HCT116 (cell line): ENCODE results near the gene HFM1. TPM values are rescaled to one million over a fixed set of nuclear protein-coding genes. Genes with fewer than 3 reads are reported as not detected.
A peak's percentile ranks its signal among the peaks of the same experiment; 100 is the strongest.

Experiments used
- ATAC-seq: fragments of 200-7000 bp; cut with Tn5 transposase; 2 replicates; pipeline ENCODE4 v1.9.1; 2020; ENCODE audit warnings: mild to moderate bottlenecking, moderate library complexity
- BruUV-seq: library from RNA; stranded (reverse); fragments of 400-500 nt; replicated peaks from 2 replicates; lab custom pipeline; 2021; lab: Mats Ljungman, UMichigan
- CTCF ChIA-PET: fragments of 300-600 bp; sonication (Branson Sonifier 250); formaldehyde crosslinking; loops from one replicate; lab custom pipeline; 2021; ENCODE audit warnings: antibody characterized with exemption; lab: Charles Lee
- POLR2A ChIA-PET: fragments of 300-600, 350-600 bp; sonication (Branson Sonifier 250); formaldehyde crosslinking; loops from one replicate; lab custom pipeline; 2021; ENCODE audit warnings: antibody characterized with exemption; lab: Charles Lee
- RAD21 ChIA-PET, 2 experiments: fragments of 300-600 bp; sonication (Branson Sonifier 250); formaldehyde crosslinking; loops; one replicate each; lab custom pipeline; 2023; ENCODE audit warnings: low total read pairs in 2 of 2; ENCODE audit not compliant: uncharacterized antibody in 2 of 2, unreplicated experiment in 2 of 2, low non-redundant PET in 1 of 2; lab: Charles Lee
- DNase-seq: peaks from one replicate; pipeline ENCODE4 v3.0.0-alpha.2; 2010; ENCODE audit warnings: low read depth, low spot score
- H2AFZ ChIP-seq: fragments of 200-600 bp; shearing (Covaris generic), sonication (generic); 2 replicates; pipeline ENCODE4 v1.6.1; 2017; ENCODE audit warnings: low read depth, mixed run types, mixed read lengths, antibody characterized with exemption, low read length; ENCODE audit not compliant: poor library complexity, severe bottlenecking
- H3K27ac ChIP-seq: 2 replicates; pipeline ENCODE4 v1.5.1; 2012; ENCODE audit warnings: low read depth, low read length
- H3K27me3 ChIP-seq: fragments of 200-600 bp; sonication (generic); 2 replicates; pipeline ENCODE4 v1.6.1; 2016; ENCODE audit warnings: mixed run types, low read length, mixed read lengths; ENCODE audit not compliant: insufficient read depth
- H3K36me3 ChIP-seq, 2 experiments: fragments of 200-500 bp in 1 of 2; fragments of 200-600 bp in 1 of 2; sonication (Bioruptor generic) in 1 of 2; sonication (generic) in 1 of 2; 2 replicates each; pipeline versions ENCODE4 v1.5.1 to v1.6.1; 2014 to 2016; ENCODE audit warnings: low read length in 2 of 2, inconsistent platforms in 1 of 2, mixed read lengths in 1 of 2, mixed run types in 1 of 2; ENCODE audit not compliant: insufficient read depth in 2 of 2, control insufficient read depth in 1 of 2
- H3K4me1 ChIP-seq, 2 experiments: fragments of 200-600 bp in 1 of 2; sonication (generic) in 1 of 2; 2 replicates each; pipeline versions ENCODE4 v1.5.1 to v1.6.1; 2012 to 2017; ENCODE audit warnings: low read length in 2 of 2, inconsistent platforms in 1 of 2, mild to moderate bottlenecking in 1 of 2, mixed read lengths in 1 of 2, mixed run types in 1 of 2, moderate library complexity in 1 of 2; ENCODE audit not compliant: insufficient read depth in 2 of 2, control insufficient read depth in 1 of 2
- H3K4me2 ChIP-seq: fragments of 200-600 bp; sonication (generic); 2 replicates; pipeline ENCODE4 v1.6.1; 2017; ENCODE audit warnings: mixed run types, low read length, mixed read lengths
- H3K4me3 ChIP-seq, 2 experiments: fragments of 200-600 bp in 1 of 2; sonication (generic) in 1 of 2; replicated peaks in 1 of 2; 2 replicates each; pipeline ENCODE4 v1.5.1; 2011 to 2016; ENCODE audit warnings: low read length in 2 of 2, control low read depth in 1 of 2, low read depth in 1 of 2, mild to moderate bottlenecking in 1 of 2, mixed read lengths in 1 of 2, mixed run types in 1 of 2
- H3K79me2 ChIP-seq: fragments of 200-600 bp; sonication (generic); 2 replicates; pipeline ENCODE4 v1.6.1; 2017; ENCODE audit warnings: mild to moderate bottlenecking, mixed run types, low read length, moderate library complexity, mixed read lengths; ENCODE audit not compliant: insufficient read depth
- H3K9ac ChIP-seq: fragments of 200-600 bp; sonication (generic); 2 replicates; pipeline ENCODE4 v1.6.1; 2016; ENCODE audit warnings: low read length, mixed read lengths
- H3K9me2 ChIP-seq: fragments of 200-600 bp; sonication (generic), shearing (Covaris generic); 2 replicates; pipeline ENCODE4 v1.6.1; 2017; ENCODE audit warnings: mixed run types, mild to moderate bottlenecking, moderate library complexity; ENCODE audit not compliant: insufficient read depth
- H3K9me3 ChIP-seq, 2 experiments: fragments of 200-500 bp in 1 of 2; fragments of 200-600 bp in 1 of 2; sonication (Bioruptor generic) in 1 of 2; sonication (generic) in 1 of 2; 2 replicates each; pipeline ENCODE4 v1.6.1; 2014 to 2017; ENCODE audit warnings: low read length in 2 of 2, mixed read lengths in 2 of 2, inconsistent platforms in 1 of 2, low read depth in 1 of 2, mild to moderate bottlenecking in 1 of 2, mixed run types in 1 of 2, moderate library complexity in 1 of 2; ENCODE audit not compliant: control insufficient read depth in 1 of 2, insufficient read depth in 1 of 2
- H4K20me1 ChIP-seq: fragments of 200-600 bp; sonication (generic), shearing (Covaris generic); 2 replicates; pipeline ENCODE4 v1.6.1; 2017; ENCODE audit warnings: mixed run types, mild to moderate bottlenecking, moderate library complexity; ENCODE audit not compliant: insufficient read depth
- EGR1 ChIP-seq: IDR thresholded peaks from 2 replicates; pipeline ENCODE4 v1.6.1; 2012; ENCODE audit warnings: low read depth
- EZH2phosphoT487 ChIP-seq: fragments of 200-600 bp; IDR thresholded peaks from 2 replicates; pipeline ENCODE4 v1.6.1; 2018; ENCODE audit warnings: antibody characterized with exemption, borderline replicate concordance
- RAD21 ChIP-seq: IDR thresholded peaks from 2 replicates; pipeline ENCODE4 v1.6.1; 2012; ENCODE audit warnings: low read depth, mild to moderate bottlenecking
- REST ChIP-seq: IDR thresholded peaks from 2 replicates; pipeline ENCODE4 v1.6.1; 2012; ENCODE audit warnings: low read depth
- intact Hi-C: fragments of 100-400 bp; cut with micrococcal nuclease; formaldehyde crosslinking; loops from 2 replicates; pipeline ENCODE4 v1.10.0; 2022
- total RNA-seq: library from RNA; stranded (reverse); gene quantifications from one replicate; pipeline ENCODE4 v1.2.1, GENCODE V29; 2021; ENCODE audit not compliant: unreplicated experiment
- TF ChIP-seq, protein P1 (sequence below), 3 experiments: fragments of 200-600 bp in 1 of 3; sonication (generic) in 1 of 3; IDR thresholded peaks in 2 of 3; conservative IDR thresholded peaks in 1 of 3; 2 replicates each; pipeline ENCODE4 v1.5.1; 2012 to 2017; ENCODE audit warnings: low read depth in 2 of 3, low read length in 2 of 3, antibody characterized with exemption in 1 of 3, borderline replicate concordance in 1 of 3, control low read depth in 1 of 3, mild to moderate bottlenecking in 1 of 3, mixed read lengths in 1 of 3, mixed run types in 1 of 3, moderate library complexity in 1 of 3; ENCODE audit not compliant: insufficient read depth in 1 of 3

Gene HFM1
- total RNA-seq, 1 experiment from 2014 or later, result 0.07 TPM

DNA sequence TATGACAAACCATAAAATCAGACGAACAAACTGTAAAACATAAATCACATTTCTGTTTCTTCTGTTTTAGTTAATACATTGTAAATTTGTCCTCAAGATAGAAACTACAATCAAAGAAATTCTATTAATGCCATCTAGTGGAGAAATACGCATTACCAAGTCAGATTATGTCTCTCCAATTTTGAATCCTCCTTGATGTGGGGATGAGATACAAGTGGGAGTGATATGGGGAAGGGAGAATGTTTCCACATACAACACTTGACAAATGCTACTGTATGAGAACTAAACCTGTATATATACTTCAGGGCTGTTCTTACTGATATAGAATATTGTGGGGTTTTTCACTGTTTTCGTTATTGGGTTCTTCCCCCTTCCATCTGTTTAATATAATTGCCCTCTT, 2.6 kb downstream of the HFM1 start:
- H3K27ac ChIP-seq, result no peak overlapping the region
- RAD21 ChIA-PET, result no interaction called here
- H3K4me2 ChIP-seq, result no peak overlapping the region
- H3K4me3 ChIP-seq, result no peak overlapping the region
- TF ChIP-seq, protein P1, sequence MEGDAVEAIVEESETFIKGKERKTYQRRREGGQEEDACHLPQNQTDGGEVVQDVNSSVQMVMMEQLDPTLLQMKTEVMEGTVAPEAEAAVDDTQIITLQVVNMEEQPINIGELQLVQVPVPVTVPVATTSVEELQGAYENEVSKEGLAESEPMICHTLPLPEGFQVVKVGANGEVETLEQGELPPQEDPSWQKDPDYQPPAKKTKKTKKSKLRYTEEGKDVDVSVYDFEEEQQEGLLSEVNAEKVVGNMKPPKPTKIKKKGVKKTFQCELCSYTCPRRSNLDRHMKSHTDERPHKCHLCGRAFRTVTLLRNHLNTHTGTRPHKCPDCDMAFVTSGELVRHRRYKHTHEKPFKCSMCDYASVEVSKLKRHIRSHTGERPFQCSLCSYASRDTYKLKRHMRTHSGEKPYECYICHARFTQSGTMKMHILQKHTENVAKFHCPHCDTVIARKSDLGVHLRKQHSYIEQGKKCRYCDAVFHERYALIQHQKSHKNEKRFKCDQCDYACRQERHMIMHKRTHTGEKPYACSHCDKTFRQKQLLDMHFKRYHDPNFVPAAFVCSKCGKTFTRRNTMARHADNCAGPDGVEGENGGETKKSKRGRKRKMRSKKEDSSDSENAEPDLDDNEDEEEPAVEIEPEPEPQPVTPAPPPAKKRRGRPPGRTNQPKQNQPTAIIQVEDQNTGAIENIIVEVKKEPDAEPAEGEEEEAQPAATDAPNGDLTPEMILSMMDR (IDR thresholded peaks at IDR 0.05 in 2 of 3, conservative IDR thresholded peaks at IDR 0.05 in 1 of 3; ENCODE audit: borderline replicate concordance in 1 of 3, insufficient read depth in 1 of 3, low read depth in 2 of 3, low read length in 2 of 3), result peak; percentile 34 to 67 (median 57); a peak in 4 of 6 replicates
- TF ChIP-seq EGR1 (no peak), RAD21 (peak; percentile 64)
- TF ChIP-seq, all 23 proteins: peak for 2
- intact Hi-C loops, result loop anchor here (1.0 to 10.0 kb wide), 3 partner anchors 120 to 1287 kb away; no protein-coding TSS in a partner anchor
- Histone ChIP-seq H3K27me3 (no peaks in the 10 kb centered on the region), H3K9me3 (no peaks in the 10 kb centered on the region), H2AFZ (peak overlapping the region; percentile 37), H3K9ac (no peak overlapping the region), H3K4me1 (peaks cover 0 to 3% of the 10 kb centered on the region in 2 experiments; a peak in 1 of 4 replicates), H3K36me3 (no peaks in the 10 kb centered on the region), H3K79me2 (no peaks in the 10 kb centered on the region), H3K9me2 (no peaks in the 10 kb centered on the region), H4K20me1 (no peaks in the 10 kb centered on the region)
- DNase-seq (no peak), ATAC-seq (no peak)
- no TSS peak for BruUV-seq
- POLR2A ChIA-PET, result no interaction called here
- CTCF ChIA-PET, result no interaction called here

DNA sequence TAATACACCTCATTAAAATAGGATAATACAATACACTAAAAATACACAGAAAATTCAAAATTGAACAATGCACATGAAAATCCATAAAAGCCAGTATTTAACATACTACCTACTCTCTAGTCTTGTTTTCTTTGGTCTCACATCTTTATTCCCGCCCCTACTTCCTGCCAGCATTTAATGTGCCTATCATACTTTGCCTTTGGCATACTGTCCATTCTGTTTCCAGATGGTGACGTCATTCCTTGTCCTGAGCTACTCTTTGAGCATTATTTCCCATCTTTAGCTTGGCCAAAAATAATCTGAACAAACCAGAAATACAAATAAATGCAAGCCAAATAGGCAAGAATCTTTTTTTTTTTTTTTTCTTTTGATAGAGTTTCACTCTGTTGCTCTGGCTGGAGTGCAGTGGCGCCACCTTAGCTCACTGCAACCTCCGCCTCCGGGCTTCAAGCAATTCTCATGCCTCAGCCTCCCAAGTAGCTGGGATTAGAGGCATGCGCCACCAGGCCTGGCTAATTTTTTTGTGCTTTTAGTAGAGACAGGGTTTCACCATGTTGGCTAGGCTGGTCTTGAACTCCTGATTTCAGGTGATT, 4.4 kb downstream of the HFM1 start:
- ATAC-seq, result no peak
- Histone ChIP-seq H3K9me3 (no peaks in the 10 kb centered on the region), H4K20me1 (no peaks in the 10 kb centered on the region), H3K9me2 (no peaks in the 10 kb centered on the region), H3K27me3 (no peaks in the 10 kb centered on the region), H3K4me1 (peaks cover 0 to 3% of the 10 kb centered on the region in 2 experiments; a peak in 1 of 4 replicates), H3K36me3 (no peaks in the 10 kb centered on the region), H3K4me2 (peak overlapping the region; percentile 18; the same call in 1 of the 2 replicates), H3K27ac (no peak overlapping the region), H2AFZ (no peak overlapping the region), H3K4me3 (no peak overlapping the region), H3K9ac (no peak overlapping the region), H3K79me2 (no peaks in the 10 kb centered on the region)
- DNase-seq, result no peak
- ChIA-PET POLR2A (no interaction called here), RAD21 (no interaction called here), CTCF (interaction anchor here (1.5 to 1.7 kb wide), 2 partner anchors 116 to 234 kb away, joined by 4 to 6 read pairs; no protein-coding TSS in a partner anchor)
- no TSS peak for BruUV-seq
- intact Hi-C loops, result loop anchor here (10.0 kb wide), 1 partner anchor 1285 kb away; no protein-coding TSS in a partner anchor
- no peak for TF ChIP-seq EZH2phosphoT487
- TF ChIP-seq, protein P1 (IDR thresholded peaks at IDR 0.05 in 2 of 3, conservative IDR thresholded peaks at IDR 0.05 in 1 of 3; ENCODE audit: borderline replicate concordance in 1 of 3, insufficient read depth in 1 of 3, low read depth in 2 of 3, low read length in 2 of 3), result peak in 2 of 3 experiments; percentile 12 to 28; a peak in 2 of 6 replicates
- no peak for TF ChIP-seq EGR1
- no peak for TF ChIP-seq REST
